GM10266 (cell line): ENCODE results near the gene CAPN11.

Experiments used
- DNase-seq: peaks from one replicate; pipeline ENCODE4 v3.0.0; 2012; ENCODE audit errors: extremely low spot score
- TF ChIP-seq, protein P1 (sequence below): IDR thresholded peaks from 2 replicates; pipeline ENCODE4 v1.5.1; 2012; ENCODE audit warnings: mild to moderate bottlenecking, low read depth; ENCODE audit not compliant: control insufficient read depth, insufficient read depth; ENCODE audit errors: missing control alignments

The CAPN11 gene

DNA sequence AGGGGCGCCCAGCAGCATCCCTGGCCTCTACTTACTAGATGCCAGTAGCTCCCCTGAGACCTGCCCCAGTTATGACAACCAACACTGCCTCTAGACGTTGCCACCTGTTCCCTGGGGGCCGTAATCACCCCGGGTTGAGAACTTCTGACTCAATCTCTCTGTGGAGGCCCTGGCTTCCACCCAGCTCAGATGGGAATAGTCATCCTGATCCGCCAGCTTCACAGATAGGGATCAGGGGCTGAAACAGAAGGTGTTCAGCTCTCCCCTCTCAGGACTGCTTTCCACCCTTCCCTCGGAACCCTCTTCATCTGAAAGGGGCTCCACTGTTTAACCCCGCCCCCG, 3.3 kb downstream of the CAPN11 start:
- DNase-seq, result no peak
- TF ChIP-seq, protein P1, sequence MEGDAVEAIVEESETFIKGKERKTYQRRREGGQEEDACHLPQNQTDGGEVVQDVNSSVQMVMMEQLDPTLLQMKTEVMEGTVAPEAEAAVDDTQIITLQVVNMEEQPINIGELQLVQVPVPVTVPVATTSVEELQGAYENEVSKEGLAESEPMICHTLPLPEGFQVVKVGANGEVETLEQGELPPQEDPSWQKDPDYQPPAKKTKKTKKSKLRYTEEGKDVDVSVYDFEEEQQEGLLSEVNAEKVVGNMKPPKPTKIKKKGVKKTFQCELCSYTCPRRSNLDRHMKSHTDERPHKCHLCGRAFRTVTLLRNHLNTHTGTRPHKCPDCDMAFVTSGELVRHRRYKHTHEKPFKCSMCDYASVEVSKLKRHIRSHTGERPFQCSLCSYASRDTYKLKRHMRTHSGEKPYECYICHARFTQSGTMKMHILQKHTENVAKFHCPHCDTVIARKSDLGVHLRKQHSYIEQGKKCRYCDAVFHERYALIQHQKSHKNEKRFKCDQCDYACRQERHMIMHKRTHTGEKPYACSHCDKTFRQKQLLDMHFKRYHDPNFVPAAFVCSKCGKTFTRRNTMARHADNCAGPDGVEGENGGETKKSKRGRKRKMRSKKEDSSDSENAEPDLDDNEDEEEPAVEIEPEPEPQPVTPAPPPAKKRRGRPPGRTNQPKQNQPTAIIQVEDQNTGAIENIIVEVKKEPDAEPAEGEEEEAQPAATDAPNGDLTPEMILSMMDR, result no peak

DNA sequence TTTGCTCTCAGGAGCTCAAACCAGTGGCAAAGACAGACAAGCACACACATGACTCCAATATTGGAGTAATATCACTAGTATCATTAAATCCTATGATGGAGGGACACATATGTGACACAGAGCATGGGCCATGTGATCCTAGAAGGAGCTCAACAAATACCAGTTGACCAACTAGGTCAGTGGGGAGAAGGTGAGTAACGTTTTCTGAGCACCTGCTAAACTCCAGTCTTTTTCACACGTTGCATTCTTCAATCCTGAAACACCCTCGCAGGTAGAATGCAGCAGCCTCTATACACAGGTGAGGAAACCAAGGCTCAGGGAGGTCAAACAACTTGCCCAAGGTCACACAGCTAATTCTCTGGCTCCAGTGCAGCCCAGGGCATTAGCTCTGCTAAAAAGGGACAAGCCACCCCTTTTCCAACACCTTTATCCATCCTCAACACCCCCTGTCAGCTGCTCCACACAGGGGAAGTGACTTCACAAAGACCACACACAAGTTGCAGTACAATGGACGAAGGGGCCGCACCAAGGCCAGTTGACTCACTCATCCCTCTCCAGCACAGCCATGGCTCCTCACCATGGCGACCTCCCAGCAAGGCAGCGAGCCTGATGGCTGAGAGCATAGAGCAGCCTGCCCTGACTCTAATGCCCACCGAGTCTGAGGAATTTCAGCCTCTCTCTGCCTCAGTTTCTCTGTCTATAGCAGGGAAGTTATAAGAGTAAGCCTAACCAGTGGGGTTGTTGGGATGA, 4.4 kb downstream of the CAPN11 start:
- TF ChIP-seq, protein P1, result no peak
- DNase-seq, result no peak

DNA sequence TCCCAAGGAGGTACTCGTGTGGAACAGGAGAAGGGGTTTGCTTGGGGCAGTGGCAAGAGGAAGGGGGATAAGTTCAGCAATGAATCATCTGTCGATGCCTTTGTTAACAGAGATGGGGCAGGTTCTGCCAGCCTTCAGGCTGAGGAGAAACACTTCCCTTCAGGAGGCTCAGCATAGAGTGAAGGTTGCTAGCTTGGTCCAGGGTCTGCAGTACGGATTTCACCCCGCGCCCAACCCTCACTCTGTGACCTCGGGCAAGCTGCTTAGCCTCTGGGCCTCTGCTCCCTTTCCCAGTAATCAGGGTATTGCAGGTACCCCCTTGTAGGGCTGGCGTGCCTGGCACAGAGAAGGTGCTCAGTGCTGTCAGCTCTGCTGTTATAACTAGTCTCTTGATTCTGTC, 7.5 kb downstream of the CAPN11 start:
- no peak for DNase-seq
- TF ChIP-seq, protein P1, result no peak

DNA sequence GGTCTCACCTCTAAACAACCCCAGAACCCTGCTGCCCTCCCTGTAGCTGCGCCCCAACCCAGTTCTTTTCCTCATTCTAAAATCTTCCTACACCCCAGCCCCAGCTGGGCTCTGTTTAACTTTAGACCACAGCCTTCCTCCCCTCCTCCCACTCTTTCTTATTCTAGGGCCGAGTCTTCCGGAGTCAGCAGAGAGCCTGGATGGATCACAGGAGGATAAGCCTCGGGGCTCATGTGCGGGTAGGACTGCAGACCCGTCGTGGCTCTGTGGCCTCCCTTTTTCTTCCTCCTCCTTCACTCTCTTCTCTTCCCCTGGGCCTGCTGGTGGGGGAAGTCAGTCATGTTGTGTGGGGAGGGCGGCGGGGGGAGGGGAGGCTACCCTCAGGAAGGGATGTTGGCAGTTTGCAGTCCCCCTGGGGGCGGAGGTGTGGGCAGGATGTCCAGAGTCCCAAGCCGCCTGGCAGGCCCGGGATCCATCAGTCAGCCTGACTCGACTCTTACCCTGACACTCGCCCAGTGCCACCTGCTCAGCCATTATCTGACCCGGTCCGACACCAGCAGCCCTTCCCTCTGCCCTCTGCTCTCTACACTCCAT, 8.1 kb downstream of the CAPN11 start:
- no peak for DNase-seq
- TF ChIP-seq, protein P1, result no peak

DNA sequence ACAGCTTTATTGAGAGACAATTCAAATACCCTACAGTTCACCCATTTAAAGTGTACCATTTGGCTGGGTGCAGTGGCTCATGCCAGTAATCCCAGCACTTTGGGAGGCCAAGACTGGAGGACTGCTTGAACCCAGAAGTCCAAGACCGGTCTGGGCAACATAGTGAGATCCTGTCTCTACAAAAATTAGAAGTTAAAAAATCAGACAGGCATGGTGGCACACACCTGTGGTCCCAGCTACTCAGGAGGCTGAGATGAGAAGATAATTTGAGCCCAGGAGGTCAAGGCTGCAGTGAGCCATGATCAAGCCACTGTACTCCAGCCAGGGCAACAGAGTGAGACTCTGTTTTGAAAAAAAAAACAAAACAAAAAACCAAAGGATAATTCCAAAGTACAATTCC, 8.9 kb downstream of the CAPN11 start:
- no peak for DNase-seq
- TF ChIP-seq, protein P1, result no peak

DNA sequence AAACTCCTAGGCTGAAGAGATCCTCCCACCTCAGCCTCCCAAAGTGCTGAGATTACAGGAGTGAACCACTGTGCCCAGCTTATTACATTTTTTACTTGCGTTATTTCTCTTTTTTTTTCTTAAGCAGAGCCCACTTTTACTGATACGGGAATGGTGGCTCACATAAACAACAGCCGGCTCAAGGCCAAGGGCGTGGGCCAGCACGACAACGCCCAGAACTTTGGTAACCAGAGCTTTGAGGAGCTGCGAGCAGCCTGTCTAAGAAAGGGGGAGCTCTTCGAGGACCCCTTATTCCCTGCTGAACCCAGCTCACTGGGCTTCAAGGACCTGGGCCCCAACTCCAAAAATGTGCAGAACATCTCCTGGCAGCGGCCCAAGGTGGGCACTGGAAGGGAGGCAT, 10.5 kb downstream of the CAPN11 start:
- no peak for DNase-seq
- TF ChIP-seq, protein P1, result no peak

DNA sequence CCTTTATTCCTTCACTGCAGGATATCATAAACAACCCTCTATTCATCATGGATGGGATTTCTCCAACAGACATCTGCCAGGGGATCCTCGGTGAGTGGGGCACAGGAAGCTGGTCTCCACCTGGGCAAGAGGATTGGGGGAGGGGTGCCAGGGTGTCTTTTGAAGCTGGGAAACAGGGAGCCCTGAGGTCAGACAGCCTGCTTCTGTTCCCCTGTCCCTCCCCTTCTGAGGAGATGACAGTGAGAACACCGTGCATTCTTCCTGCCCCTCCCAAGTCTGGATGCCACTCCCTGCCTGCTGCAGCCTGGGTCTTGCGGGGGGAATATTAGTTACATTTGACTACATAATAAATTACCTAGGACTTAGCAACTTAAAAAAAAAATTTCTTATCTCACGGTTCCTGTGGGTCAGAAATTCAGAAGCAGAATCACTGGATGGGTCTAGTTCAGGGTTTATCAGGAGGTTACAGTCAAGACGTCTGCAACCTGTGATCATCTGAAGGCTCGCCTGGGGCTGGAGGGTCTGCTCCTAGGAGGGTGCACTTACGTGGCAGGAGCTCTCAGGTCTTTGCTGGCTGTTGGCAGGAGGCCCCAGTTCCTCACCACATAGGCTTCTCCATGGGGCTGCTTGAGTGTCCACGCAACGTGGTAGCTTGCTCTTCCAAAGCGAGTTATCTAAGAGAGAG, 11.4 kb downstream of the CAPN11 start:
- DNase-seq, result no peak
- TF ChIP-seq, protein P1, result no peak
